HepG2 (cell line): ENCODE results near the gene ACTR1B. TPM values are rescaled to one million over a fixed set of nuclear protein-coding genes. Genes with fewer than 3 reads are reported as not detected.

ENCODE experiments used
- CEBPG ChIP-seq: IDR thresholded peaks from 2 replicates; pipeline ENCODE4 v1.6.1; 2016
- GATAD2A ChIP-seq: IDR thresholded peaks from 2 replicates; pipeline ENCODE4 v1.6.1; 2016
- HOXA5 ChIP-seq: sonication (generic); formaldehyde crosslinking; IDR thresholded peaks from 2 replicates; pipeline ENCODE4 v1.4.0; 2020; ENCODE audit warnings: missing genetic modification reagents
- IRF2 ChIP-seq: IDR thresholded peaks from 2 replicates; pipeline ENCODE4 v1.6.1; 2018; ENCODE audit warnings: missing genetic modification reagents, missing compliant biosample characterization
- KDM2A ChIP-seq: sonication (generic); formaldehyde crosslinking; IDR thresholded peaks from 2 replicates; pipeline ENCODE4 v1.4.0; 2020; ENCODE audit warnings: low read depth, missing genetic modification reagents, borderline replicate concordance
- KLF11 ChIP-seq: IDR thresholded peaks from 2 replicates; pipeline ENCODE4 v1.6.1; 2016; ENCODE audit warnings: missing compliant biosample characterization
- MEIS2 ChIP-seq: sonication (generic); formaldehyde crosslinking; IDR thresholded peaks from 2 replicates; pipeline ENCODE4 v1.9.0; 2021; ENCODE audit warnings: mild to moderate bottlenecking, missing genetic modification reagents
- MIER3 ChIP-seq: IDR thresholded peaks from 2 replicates; pipeline ENCODE4 v1.6.1; 2016; ENCODE audit warnings: missing compliant biosample characterization, borderline replicate concordance
- MXD4 ChIP-seq: IDR thresholded peaks from 2 replicates; pipeline ENCODE4 v1.6.1; 2016; ENCODE audit warnings: mild to moderate bottlenecking, missing biosample characterization, missing genetic modification reagents
- MXI1 ChIP-seq: IDR thresholded peaks from 3 replicates; pipeline ENCODE4 v1.6.1; 2012; ENCODE audit warnings: low read depth, low read length, inconsistent platforms, borderline replicate concordance
- RXRB ChIP-seq: IDR thresholded peaks from 2 replicates; pipeline ENCODE4 v1.6.1; 2016; ENCODE audit warnings: borderline replicate concordance, missing genetic modification reagents, missing compliant biosample characterization
- STAG1 ChIP-seq: sonication (generic); formaldehyde crosslinking; IDR thresholded peaks from 2 replicates; pipeline ENCODE4 v1.4.0; 2020; ENCODE audit warnings: missing genetic modification reagents
- XRCC5 ChIP-seq: fragments of 200-400 bp; formaldehyde crosslinking; optimal IDR thresholded peaks from 2 replicates; pipeline ENCODE3; 2017; ENCODE audit warnings: mild to moderate bottlenecking, low read length
- ZMYM3 ChIP-seq: sonication (generic); formaldehyde crosslinking; IDR thresholded peaks from 2 replicates; pipeline ENCODE4 v1.5.1; 2020; ENCODE audit warnings: mild to moderate bottlenecking, missing genetic modification reagents
- ZNF331 ChIP-seq: sonication (generic); formaldehyde crosslinking; IDR thresholded peaks from 2 replicates; pipeline ENCODE4 v1.4.0; 2020; ENCODE audit warnings: missing genetic modification reagents
- ZNF335 ChIP-seq: sonication (generic); formaldehyde crosslinking; IDR thresholded peaks from 2 replicates; pipeline ENCODE4 v1.4.0; 2020; ENCODE audit warnings: missing genetic modification reagents
- ZNF510 ChIP-seq: sonication (generic); formaldehyde crosslinking; IDR thresholded peaks from 2 replicates; pipeline ENCODE4 v1.4.0; 2020; ENCODE audit warnings: low read depth, mild to moderate bottlenecking, missing genetic modification reagents
- ZSCAN31 ChIP-seq: sonication (generic); formaldehyde crosslinking; IDR thresholded peaks from 2 replicates; pipeline ENCODE4 v1.5.0; 2020; ENCODE audit warnings: low read depth, mild to moderate bottlenecking, missing genetic modification reagents
- polyA plus RNA-seq, 8 experiments: library from polyadenylated mRNA; depleted of rRNA in 3 of 8; stranded (reverse) in 7 of 8; unstranded in 1 of 8; fragments of >200 nt; fragmentation: Illumina TruSeq in 4 of 8; extraction: Trizol in 4 of 8; gene quantifications; 2 replicates each; pipeline versions ENCODE4 v1.2.1 to v1.2.3, GENCODE V29; 2011 to 2016; ENCODE audit warnings: low read depth in 4 of 8, missing spikeins in 1 of 8, mixed read lengths in 1 of 8; ENCODE audit not compliant: insufficient read depth in 1 of 8
- total RNA-seq, 5 experiments: library from RNA; depleted of rRNA; stranded (reverse); fragments of >200 nt; fragmentation: Illumina TruSeq; extraction: Trizol; gene quantifications; 2 replicates each; pipeline ENCODE4 v1.2.3, GENCODE V29; 2016; ENCODE audit warnings: low read depth in 1 of 5
- TF ChIP-seq, protein P1 (sequence below): sonication (generic); formaldehyde crosslinking; IDR thresholded peaks from 2 replicates; pipeline ENCODE4 v1.4.0; 2020; ENCODE audit warnings: missing genetic modification reagents
- TF ChIP-seq, protein P2 (sequence below): sonication (generic); formaldehyde crosslinking; IDR thresholded peaks from 2 replicates; pipeline ENCODE4 v1.4.0; 2020; ENCODE audit warnings: missing genetic modification reagents, low read depth, mild to moderate bottlenecking, borderline replicate concordance
- TF ChIP-seq, protein P3 (sequence below): sonication (generic); formaldehyde crosslinking; IDR thresholded peaks from 2 replicates; pipeline ENCODE4 v1.4.0; 2020; ENCODE audit warnings: missing genetic modification reagents, borderline replicate concordance
- TF ChIP-seq, protein P4 (sequence below): IDR thresholded peaks from 2 replicates; pipeline ENCODE4 v1.6.1; 2012; ENCODE audit warnings: low read depth, low read length, improper control_type of control experiment
- TF ChIP-seq, protein P5 (sequence below): sonication (generic); formaldehyde crosslinking; IDR thresholded peaks from 2 replicates; pipeline ENCODE4 v1.5.0; 2020; ENCODE audit warnings: missing genetic modification reagents

ACTR1B gene
- total and polyA plus RNA-seq, 2 of the 13 experiments (the other 11 are each of a cell fraction or from before 2014, with no cell fraction given): 61.7 to 76.7 TPM

DNA sequence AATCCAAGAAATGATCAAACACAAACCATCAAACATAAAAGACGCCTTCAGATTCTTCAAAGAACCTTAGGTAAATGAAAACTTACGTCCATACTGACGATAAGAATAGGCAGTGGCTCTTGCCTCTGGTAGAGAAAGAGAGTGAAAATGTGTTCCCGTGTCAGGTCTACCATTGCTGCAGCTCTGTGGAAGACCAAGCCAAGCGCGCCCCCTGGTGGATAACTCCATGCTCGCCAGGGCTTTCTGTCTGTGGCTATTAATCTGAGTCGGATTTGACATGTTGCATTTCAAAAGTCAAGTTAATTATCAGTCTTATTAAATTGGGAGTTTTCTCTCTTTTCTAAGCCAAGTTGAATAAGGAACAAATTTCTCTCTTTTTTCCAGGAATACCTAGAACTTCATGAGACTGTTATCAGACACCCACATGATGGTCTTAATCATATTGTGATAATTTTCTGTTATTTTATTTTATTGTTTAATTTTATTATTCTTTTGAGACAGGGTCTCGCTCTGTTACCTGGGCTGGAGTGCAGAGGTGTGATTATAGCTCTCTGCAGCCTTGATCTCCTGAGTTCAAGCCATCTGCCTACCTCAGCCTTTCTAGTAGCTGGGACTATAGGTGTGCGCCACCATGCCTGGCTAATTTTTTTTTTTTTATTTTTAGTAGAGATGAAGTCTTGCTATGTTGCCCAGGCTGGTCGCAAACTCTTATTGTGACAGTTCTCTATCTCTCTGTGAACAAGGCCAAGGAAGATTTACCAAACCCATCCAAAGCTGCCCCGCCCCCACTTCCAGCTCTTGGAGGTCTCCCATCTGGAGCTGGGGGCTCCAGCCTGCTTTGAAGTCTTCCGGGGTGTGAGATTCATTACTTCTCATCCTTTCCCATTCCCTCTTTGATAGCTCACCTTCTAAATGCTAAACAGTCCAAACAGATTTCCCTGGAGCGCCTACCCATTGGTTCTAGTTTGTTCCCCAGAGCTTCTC lies 33.7 kb upstream of the ACTR1B start (continued):
- TF ChIP-seq, protein P1, sequence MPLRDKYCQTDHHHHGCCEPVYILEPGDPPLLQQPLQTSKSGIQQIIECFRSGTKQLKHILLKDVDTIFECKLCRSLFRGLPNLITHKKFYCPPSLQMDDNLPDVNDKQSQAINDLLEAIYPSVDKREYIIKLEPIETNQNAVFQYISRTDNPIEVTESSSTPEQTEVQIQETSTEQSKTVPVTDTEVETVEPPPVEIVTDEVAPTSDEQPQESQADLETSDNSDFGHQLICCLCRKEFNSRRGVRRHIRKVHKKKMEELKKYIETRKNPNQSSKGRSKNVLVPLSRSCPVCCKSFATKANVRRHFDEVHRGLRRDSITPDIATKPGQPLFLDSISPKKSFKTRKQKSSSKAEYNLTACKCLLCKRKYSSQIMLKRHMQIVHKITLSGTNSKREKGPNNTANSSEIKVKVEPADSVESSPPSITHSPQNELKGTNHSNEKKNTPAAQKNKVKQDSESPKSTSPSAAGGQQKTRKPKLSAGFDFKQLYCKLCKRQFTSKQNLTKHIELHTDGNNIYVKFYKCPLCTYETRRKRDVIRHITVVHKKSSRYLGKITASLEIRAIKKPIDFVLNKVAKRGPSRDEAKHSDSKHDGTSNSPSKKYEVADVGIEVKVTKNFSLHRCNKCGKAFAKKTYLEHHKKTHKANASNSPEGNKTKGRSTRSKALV (CRISPR knock-in tag): peak; percentile 53; the same call in 1 of the 2 replicates
- TF ChIP-seq IRF2 (CRISPR knock-in tag): peak; percentile 43; the same call in 1 of the 2 replicates
- 0 out of 2 replicates have a peak, but pooled peaks have one; percentile 14 for TF ChIP-seq CEBPG (CRISPR knock-in tag)
- peak; percentile 71; the same call in 1 of the 2 replicates for TF ChIP-seq MIER3
- TF ChIP-seq KDM2A (CRISPR knock-in tag): peak; percentile 65
- TF ChIP-seq, protein P2, sequence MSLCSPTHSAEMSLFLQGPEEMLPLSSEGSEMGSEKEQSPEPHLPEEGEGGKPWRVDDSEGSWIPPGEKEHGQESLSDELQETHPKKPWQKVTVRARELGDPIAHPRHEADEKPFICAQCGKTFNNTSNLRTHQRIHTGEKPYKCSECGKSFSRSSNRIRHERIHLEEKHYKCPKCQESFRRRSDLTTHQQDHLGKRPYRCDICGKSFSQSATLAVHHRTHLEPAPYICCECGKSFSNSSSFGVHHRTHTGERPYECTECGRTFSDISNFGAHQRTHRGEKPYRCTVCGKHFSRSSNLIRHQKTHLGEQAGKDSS: peak; percentile 35; the same call in 1 of the 2 replicates
- TF ChIP-seq ZNF335 (CRISPR knock-in tag): peak; percentile 34; the same call in 1 of the 2 replicates
- TF ChIP-seq KLF11 (CRISPR knock-in tag): 0 out of 2 replicates have a peak, but pooled peaks have one; percentile 37
- peak; percentile 43; the same call in 1 of the 2 replicates for TF ChIP-seq GATAD2A (CRISPR knock-in tag)
- TF ChIP-seq, protein P3, sequence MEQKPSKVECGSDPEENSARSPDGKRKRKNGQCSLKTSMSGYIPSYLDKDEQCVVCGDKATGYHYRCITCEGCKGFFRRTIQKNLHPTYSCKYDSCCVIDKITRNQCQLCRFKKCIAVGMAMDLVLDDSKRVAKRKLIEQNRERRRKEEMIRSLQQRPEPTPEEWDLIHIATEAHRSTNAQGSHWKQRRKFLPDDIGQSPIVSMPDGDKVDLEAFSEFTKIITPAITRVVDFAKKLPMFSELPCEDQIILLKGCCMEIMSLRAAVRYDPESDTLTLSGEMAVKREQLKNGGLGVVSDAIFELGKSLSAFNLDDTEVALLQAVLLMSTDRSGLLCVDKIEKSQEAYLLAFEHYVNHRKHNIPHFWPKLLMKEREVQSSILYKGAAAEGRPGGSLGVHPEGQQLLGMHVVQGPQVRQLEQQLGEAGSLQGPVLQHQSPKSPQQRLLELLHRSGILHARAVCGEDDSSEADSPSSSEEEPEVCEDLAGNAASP (CRISPR knock-in tag): 0 out of 2 replicates have a peak, but pooled peaks have one; percentile 55
- peak; percentile 44 for TF ChIP-seq XRCC5
- TF ChIP-seq MXI1: peak; percentile 48; the same call in 1 of the 3 replicates
- TF ChIP-seq MEIS2 (CRISPR knock-in tag): peak; percentile 37; the same call in 1 of the 2 replicates
- TF ChIP-seq, protein P4, sequence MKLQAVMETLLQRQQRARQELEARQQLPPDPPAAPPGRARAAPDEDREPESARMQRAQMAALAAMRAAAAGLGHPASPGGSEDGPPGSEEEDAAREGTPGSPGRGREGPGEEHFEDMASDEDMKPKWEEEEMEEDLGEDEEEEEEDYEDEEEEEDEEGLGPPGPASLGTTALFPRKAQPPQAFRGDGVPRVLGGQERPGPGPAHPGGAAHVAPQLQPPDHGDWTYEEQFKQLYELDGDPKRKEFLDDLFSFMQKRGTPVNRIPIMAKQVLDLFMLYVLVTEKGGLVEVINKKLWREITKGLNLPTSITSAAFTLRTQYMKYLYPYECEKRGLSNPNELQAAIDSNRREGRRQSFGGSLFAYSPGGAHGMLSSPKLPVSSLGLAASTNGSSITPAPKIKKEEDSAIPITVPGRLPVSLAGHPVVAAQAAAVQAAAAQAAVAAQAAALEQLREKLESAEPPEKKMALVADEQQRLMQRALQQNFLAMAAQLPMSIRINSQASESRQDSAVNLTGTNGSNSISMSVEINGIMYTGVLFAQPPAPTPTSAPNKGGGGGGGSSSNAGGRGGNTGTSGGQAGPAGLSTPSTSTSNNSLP: peak; percentile 65
- peak; percentile 99 for TF ChIP-seq STAG1
- TF ChIP-seq ZMYM3 (CRISPR knock-in tag): no peak
- TF ChIP-seq ZSCAN31: no peak
- TF ChIP-seq HOXA5 (CRISPR knock-in tag): peak; percentile 67; the same call in 1 of the 2 replicates
- peak; percentile 41; the same call in 1 of the 2 replicates for TF ChIP-seq RXRB (CRISPR knock-in tag)
- TF ChIP-seq, protein P5, sequence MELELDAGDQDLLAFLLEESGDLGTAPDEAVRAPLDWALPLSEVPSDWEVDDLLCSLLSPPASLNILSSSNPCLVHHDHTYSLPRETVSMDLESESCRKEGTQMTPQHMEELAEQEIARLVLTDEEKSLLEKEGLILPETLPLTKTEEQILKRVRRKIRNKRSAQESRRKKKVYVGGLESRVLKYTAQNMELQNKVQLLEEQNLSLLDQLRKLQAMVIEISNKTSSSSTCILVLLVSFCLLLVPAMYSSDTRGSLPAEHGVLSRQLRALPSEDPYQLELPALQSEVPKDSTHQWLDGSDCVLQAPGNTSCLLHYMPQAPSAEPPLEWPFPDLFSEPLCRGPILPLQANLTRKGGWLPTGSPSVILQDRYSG (CRISPR knock-in tag): no peak
- 0 out of 2 replicates have a peak, but pooled peaks have one; percentile 44 for TF ChIP-seq MXD4 (CRISPR knock-in tag)
- TF ChIP-seq ZNF510 (CRISPR knock-in tag): 0 out of 2 replicates have a peak, but pooled peaks have one; percentile 37
- TF ChIP-seq ZNF331 (CRISPR knock-in tag): peak; percentile 61
